Transverse colon (tissue), 4 donors: Measurements from ENCODE around the gene STAT3.

Experiments used
- EP300 ChIP-seq: sonication (generic); formaldehyde crosslinking; IDR thresholded peaks from one replicate; pipeline ENCODE4 v1.6.1; 2017; ENCODE audit warnings: antibody characterized with exemption, low read depth
- POLR2A ChIP-seq: fragments of 450-650 bp; IDR thresholded peaks from one replicate; pipeline ENCODE4 v1.6.1; 2016; ENCODE audit warnings: antibody characterized with exemption, mild to moderate bottlenecking, moderate library complexity
- POLR2AphosphoS5 ChIP-seq, 3 donors: sonication (generic); formaldehyde crosslinking; IDR thresholded peaks; one replicate each; pipeline ENCODE4 v1.6.1; 2016; ENCODE audit warnings: antibody characterized with exemption in 3 of 3
- TF ChIP-seq, protein P1 (sequence below), 5 experiments: fragments of 200-600 bp in 3 of 5; fragments of 450-650 bp in 2 of 5; sonication (generic) in 3 of 5; IDR thresholded peaks; 1 replicate in 2 of 5; 2 replicates in 3 of 5; pipeline ENCODE4 v1.5.1; 2016 to 2017; ENCODE audit warnings: antibody characterized with exemption in 5 of 5, inconsistent platforms in 3 of 5, mild to moderate bottlenecking in 2 of 5, moderate library complexity in 1 of 5

DNA sequence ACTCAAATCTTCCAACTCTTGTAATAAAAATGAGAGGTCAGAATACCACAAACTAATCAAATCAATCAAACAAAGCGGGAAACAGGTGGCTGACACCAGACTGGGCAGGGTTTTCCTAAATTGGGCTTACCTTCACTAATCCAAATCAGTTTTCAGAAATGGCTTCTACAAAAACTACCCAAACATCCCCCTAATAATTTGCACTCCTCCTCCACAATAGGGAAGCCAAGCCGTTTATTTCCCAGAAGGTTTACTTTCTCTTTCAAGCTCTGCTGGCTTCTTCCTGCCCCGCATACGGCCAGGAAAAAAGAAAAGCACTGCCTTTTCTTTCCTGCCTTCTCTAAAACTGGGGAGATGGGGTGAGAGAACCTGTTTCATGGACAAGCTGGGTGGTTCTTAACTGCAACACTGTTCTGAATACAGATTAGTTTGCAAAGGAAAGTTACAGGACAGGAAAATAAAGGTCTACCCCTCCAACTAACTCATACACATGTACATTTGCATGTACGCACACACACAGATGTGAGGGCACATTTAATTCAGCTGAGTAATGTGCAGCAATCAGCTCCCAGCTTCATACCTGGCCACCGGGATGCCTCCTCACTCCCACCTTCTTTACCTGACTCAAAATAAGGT is 9.2 kb downstream of the STAT3 start:
- TF ChIP-seq POLR2AphosphoS5 (IDR thresholded peaks at IDR 0.05), result peak in 1 of 3 donors; percentile 19
- TF ChIP-seq, protein P1, sequence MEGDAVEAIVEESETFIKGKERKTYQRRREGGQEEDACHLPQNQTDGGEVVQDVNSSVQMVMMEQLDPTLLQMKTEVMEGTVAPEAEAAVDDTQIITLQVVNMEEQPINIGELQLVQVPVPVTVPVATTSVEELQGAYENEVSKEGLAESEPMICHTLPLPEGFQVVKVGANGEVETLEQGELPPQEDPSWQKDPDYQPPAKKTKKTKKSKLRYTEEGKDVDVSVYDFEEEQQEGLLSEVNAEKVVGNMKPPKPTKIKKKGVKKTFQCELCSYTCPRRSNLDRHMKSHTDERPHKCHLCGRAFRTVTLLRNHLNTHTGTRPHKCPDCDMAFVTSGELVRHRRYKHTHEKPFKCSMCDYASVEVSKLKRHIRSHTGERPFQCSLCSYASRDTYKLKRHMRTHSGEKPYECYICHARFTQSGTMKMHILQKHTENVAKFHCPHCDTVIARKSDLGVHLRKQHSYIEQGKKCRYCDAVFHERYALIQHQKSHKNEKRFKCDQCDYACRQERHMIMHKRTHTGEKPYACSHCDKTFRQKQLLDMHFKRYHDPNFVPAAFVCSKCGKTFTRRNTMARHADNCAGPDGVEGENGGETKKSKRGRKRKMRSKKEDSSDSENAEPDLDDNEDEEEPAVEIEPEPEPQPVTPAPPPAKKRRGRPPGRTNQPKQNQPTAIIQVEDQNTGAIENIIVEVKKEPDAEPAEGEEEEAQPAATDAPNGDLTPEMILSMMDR (IDR thresholded peaks at IDR 0.05), result no peak
- TF ChIP-seq EP300, result no peak
- TF ChIP-seq POLR2A, result no peak
